Heart left ventricle (tissue), 16 donors: ENCODE data around the gene RFX3. TPM values are rescaled to one million over a fixed set of nuclear protein-coding genes. Genes with fewer than 3 reads are reported as not detected.

Source experiments
- ATAC-seq, 4 donors: fragments of 200-7000 bp; cut with Tn5 transposase; one replicate each; pipeline ENCODE4 v1.9.1; 2020 to 2022; ENCODE audit warnings: moderate library complexity in 4 of 4, mild to moderate bottlenecking in 3 of 4, moderate number of reproducible peaks in 1 of 4
- DNase-seq, 5 donors: peaks; one replicate each; pipeline ENCODE4 v3.0.0-alpha.2; 2020
- H3K27ac ChIP-seq, 12 donors: fragments of 200-600 bp; sonication (generic) in 4 of 12; one replicate each; pipeline versions ENCODE4 v1.5.0 to v1.8.0; 2016 to 2022; ENCODE audit warnings: mild to moderate bottlenecking in 2 of 12
- H3K27me3 ChIP-seq, 9 donors: fragments of 200-600 bp; sonication (generic) in 2 of 9; one replicate each; pipeline versions ENCODE4 v1.5.1 to v1.8.0; 2016 to 2022; ENCODE audit warnings: mild to moderate bottlenecking in 3 of 9
- H3K36me3 ChIP-seq, 9 donors: fragments of 200-600 bp; sonication (generic) in 2 of 9; one replicate each; pipeline versions ENCODE4 v1.5.0 to v1.8.0; 2018 to 2022; ENCODE audit warnings: mild to moderate bottlenecking in 2 of 9
- H3K4me1 ChIP-seq, 12 donors: fragments of 200-600 bp; sonication (generic) in 4 of 12; one replicate each; pipeline versions ENCODE4 v1.5.0 to v1.8.0; 2016 to 2022; ENCODE audit warnings: mild to moderate bottlenecking in 3 of 12
- H3K4me3 ChIP-seq, 12 donors: fragments of 200-600 bp; sonication (generic) in 4 of 12; one replicate each; pipeline versions ENCODE4 v1.5.0 to v1.8.0; 2017 to 2022; ENCODE audit warnings: mild to moderate bottlenecking in 9 of 12, moderate library complexity in 4 of 12
- H3K9me3 ChIP-seq, 12 donors: fragments of 200-600 bp; sonication (generic) in 4 of 12; one replicate each; pipeline versions ENCODE4 v1.5.0 to v1.8.0; 2016 to 2022; ENCODE audit warnings: mild to moderate bottlenecking in 1 of 12
- CTCF ChIP-seq, 12 donors: fragments of 200-600 bp; sonication (generic) in 4 of 12; IDR thresholded peaks; one replicate each; pipeline versions ENCODE4 v1.5.0 to v1.8.0; 2018 to 2022; ENCODE audit warnings: antibody characterized with exemption in 12 of 12, mild to moderate bottlenecking in 5 of 12
- POLR2A ChIP-seq, 2 donors: fragments of 450-650 bp; IDR thresholded peaks; one replicate each; pipeline ENCODE4 v1.6.1; 2017; ENCODE audit warnings: antibody characterized with exemption in 2 of 2, mild to moderate bottlenecking in 2 of 2, moderate library complexity in 2 of 2
- WGBS, 4 donors: extraction: QIAGEN DNeasy Blood & Tissue Kit in 2 of 4; methylation state at CpG; one replicate each; pipeline versions ENCODE4 v1.1.5 to v1.1.7; 2013 to 2018; 5-methylcytosine and 5-hydroxymethylcytosine counted together
- intact Hi-C, 10 donors: fragments of 100-400 bp; cut with DNase I; formaldehyde crosslinking; loops; one replicate each; pipeline versions ENCODE4 v1.11.1 to v1.14.2; 2022
- polyA plus RNA-seq, 2 donors: library from polyadenylated mRNA; stranded (reverse); fragments of 200-250 nt; gene quantifications; one replicate each; pipeline ENCODE4 v1.2.3, GENCODE V29; 2013
- total RNA-seq, 9 donors: library from RNA; depleted of rRNA in 2 of 9; stranded (reverse); fragments of >200 nt in 2 of 9; fragmentation: NEBNext Ultra II Directional in 3 of 9; extraction: Animal tissue kit (Norgen Biotek cat#: 25700) in 3 of 9; gene quantifications; one replicate each; pipeline versions ENCODE4 v1.1.0 to v1.2.4, GENCODE V29; 2016 to 2023
- donor health status: ischemic (EF 13 %, LVEDD 7.1; RV severe dilation, severe dysfunction).
- donor health status: healthy with polysubstance abuse.
- donor health status: DM: no; HTN: yes; CAD: no.
- donor health status: DM: no; HTN: no; CAD: no.
- donor health status: ischemic (EF 25% LVEDD 6.9; RV normal size, moderate dysfunction).
- donor health status: ischemic (EF 25% LVEDD 5.7; RV mildly dilated, moderate dysfunction).
- donor health status: healthy.
- donor health status: DM: yes; HTN: yes; CAD: no.
- donor health status: ischemic (EF 35%, LVEDD 5.7; RV mildly dilated, moderate dysfunction).
- donor health status: nonischemic (EF 11% LVEDD 7.7; RV severe dilation, severe dysfunction).
- donor health status: DM: yes; HTN: yes; CAD: no.
- donor health status: PGD.
- donor health status: ischemic (EF 29% LVEDD 5.4; RV normal size, mild dysfunction).
- donor health status: nonischemic (EF 23%, LVEDD 6.1; RV moderate dilation, normal function).

The RFX3 gene
- total and polyA plus RNA-seq, 11 donors = 0.80 to 8.3 (median 2.9) TPM

GRCh38 chr9:3256571-3257330 is 269.1 kb downstream of the RFX3 start:
- ATAC-seq (no peak), DNase-seq (no peak)
- intact Hi-C loops = loop anchor here in 2 of 10 donors (5.0 to 10.0 kb wide), 2 partner anchors 191 to 288 kb away; no protein-coding TSS in a partner anchor
- H3K4me3 ChIP-seq = no peak overlapping the region
- no peaks in the 10 kb centered on the region for H3K27me3 ChIP-seq
- H3K27ac ChIP-seq = no peak overlapping the region
- peaks cover 0 to 53% (median 14%) of the 10 kb centered on the region in 9 donors for H3K36me3 ChIP-seq
- no peaks in the 10 kb centered on the region for H3K4me1 ChIP-seq
- no peaks in the 10 kb centered on the region for H3K9me3 ChIP-seq
- 87 to 95% (median 93%) methylated on average over 3 of the region's 3 CpGs for WGBS, 4 donors
- TF ChIP-seq CTCF (IDR thresholded peaks at IDR 0.05) = no peak
- no peak for TF ChIP-seq POLR2A (IDR thresholded peaks at IDR 0.05)

GRCh38 chr9:3251309-3251708 is 274.5 kb downstream of the RFX3 start:
- DNase-seq (no peak), ATAC-seq (no peak)
- WGBS, 4 donors = 49 to 100% (median 87%) methylated on average over 2 of the region's 2 CpGs
- intact Hi-C loops = loop anchor here in 1 of 10 donors (10.0 kb wide), 1 partner anchor 293 kb away; no protein-coding TSS in a partner anchor
- Histone ChIP-seq H3K27me3 (no peaks in the 10 kb centered on the region), H3K4me1 (no peaks in the 10 kb centered on the region), H3K27ac (no peak overlapping the region), H3K9me3 (no peaks in the 10 kb centered on the region), H3K4me3 (no peak overlapping the region), H3K36me3 (peaks cover 0 to 57% (median 24%) of the 10 kb centered on the region in 9 donors)
- TF ChIP-seq POLR2A (IDR thresholded peaks at IDR 0.05) (no peak), CTCF (IDR thresholded peaks at IDR 0.05) (no peak)

- intact Hi-C loops = loop anchor here in 1 of 10 donors (10.0 kb wide), 1 partner anchor 294 kb away; no protein-coding TSS in a partner anchor
- Histone ChIP-seq H3K9me3 (no peaks in the 10 kb centered on the region), H3K4me3 (no peak overlapping the region), H3K27me3 (no peaks in the 10 kb centered on the region), H3K27ac (no peak overlapping the region), H3K4me1 (no peaks in the 10 kb centered on the region), H3K36me3 (peaks cover 0 to 54% (median 19%) of the 10 kb centered on the region in 9 donors)
- 92 to 94% (median 93%) methylated on average over 4 of the region's 4 CpGs for WGBS, 4 donors
- ATAC-seq (no peak), DNase-seq (no peak)
- TF ChIP-seq POLR2A (IDR thresholded peaks at IDR 0.05) (no peak), CTCF (IDR thresholded peaks at IDR 0.05) (no peak)
Observed at GRCh38 chr9:3250741-3251140, 275.1 kb downstream of the RFX3 start.

- peaks cover 0 to 31% (median 17%) of the 10 kb centered on the region in 9 donors for H3K36me3 ChIP-seq
- no peak for DNase-seq
- no peak overlapping the region for H3K4me3 ChIP-seq
- no peaks in the 10 kb centered on the region for H3K27me3 ChIP-seq
- intact Hi-C loops = loop anchor here in 3 of 10 donors (10.0 kb wide), 3 partner anchors 188 to 1128 kb away; no protein-coding TSS in a partner anchor
- H3K27ac ChIP-seq = no peak overlapping the region
- H3K4me1 ChIP-seq = no peaks in the 10 kb centered on the region
- TF ChIP-seq POLR2A (IDR thresholded peaks at IDR 0.05) = no peak
- ATAC-seq = no peak
- 95 to 99% (median 97%) methylated on average over 3 of the region's 3 CpGs for WGBS, 4 donors
- H3K9me3 ChIP-seq = no peaks in the 10 kb centered on the region
Observed at GRCh38 chr9:3247211-3247610, 278.6 kb downstream of the RFX3 start.
